Tibial nerve (tissue), 3 donors: ENCODE measurements around the gene TRAF3.

Experiments used
- CTCF ChIP-seq, 5 experiments: fragments of 200-600 bp in 3 of 5; fragments of 450-650 bp in 2 of 5; sonication (generic) in 3 of 5; IDR thresholded peaks; one replicate each; pipeline ENCODE4 v1.5.1; 2016 to 2019; ENCODE audit warnings: antibody characterized with exemption in 5 of 5, mild to moderate bottlenecking in 3 of 5, moderate library complexity in 2 of 5
- POLR2A ChIP-seq, 2 donors: fragments of 450-650 bp; IDR thresholded peaks; one replicate each; pipeline ENCODE4 v1.6.1; 2017; ENCODE audit warnings: antibody characterized with exemption in 2 of 2, mild to moderate bottlenecking in 2 of 2, moderate library complexity in 2 of 2

- TF ChIP-seq POLR2A (IDR thresholded peaks at IDR 0.05) (no peak), CTCF (IDR thresholded peaks at IDR 0.05) (no peak)
Measured at GRCh38 chr14:102885737-102886447, 108.6 kb downstream of the TRAF3 start.
